Measurements from ENCODE around the gene PARP11.

- TF ChIP-seq CTCF (IDR thresholded peaks at IDR 0.05) (no peak), POLR2A (IDR thresholded peaks at IDR 0.05) (no peak)
Measured at GRCh38 chr12:3789838-3790237, 83.4 kb downstream of the PARP11 start.
